Osteoblast (primary cell): ENCODE results near the gene WDR18. TPM values are rescaled to one million over a fixed set of nuclear protein-coding genes. Genes with fewer than 3 reads are reported as not detected.

Experiments used
- DNase-seq: peaks from one replicate; pipeline ENCODE4 v3.0.0; 2011; ENCODE audit warnings: low spot score, mixed read lengths; ENCODE audit not compliant: insufficient read length; ENCODE audit errors: missing footprints
- H2AFZ ChIP-seq: 2 replicates; pipeline ENCODE4 v1.6.0; 2011; ENCODE audit warnings: mild to moderate bottlenecking, low read length
- H3K27ac ChIP-seq: 2 replicates; pipeline ENCODE4 v1.5.1; 2011; ENCODE audit warnings: mild to moderate bottlenecking, low read depth, low read length, moderate library complexity
- H3K27me3 ChIP-seq: 2 replicates; pipeline ENCODE4 v1.6.0; 2012; ENCODE audit warnings: mild to moderate bottlenecking, control low read depth, inconsistent platforms, low read length, moderate library complexity; ENCODE audit not compliant: insufficient read depth
- H3K36me3 ChIP-seq: 2 replicates; pipeline ENCODE4 v1.5.1; 2011; ENCODE audit warnings: mild to moderate bottlenecking, low read length, control low read depth, moderate library complexity; ENCODE audit not compliant: insufficient read depth
- H3K4me1 ChIP-seq: 2 replicates; pipeline ENCODE4 v1.5.1; 2011; ENCODE audit warnings: mild to moderate bottlenecking, low read length, control low read depth, moderate library complexity; ENCODE audit not compliant: insufficient read depth
- H3K4me2 ChIP-seq: 2 replicates; pipeline ENCODE4 v1.6.0; 2011; ENCODE audit warnings: mild to moderate bottlenecking, low read length; ENCODE audit not compliant: insufficient read depth
- H3K4me3 ChIP-seq: fragments of 200-600 bp; sonication (generic); 3 replicates; pipeline ENCODE4 v1.5.1; 2012; ENCODE audit warnings: mild to moderate bottlenecking, low read length, inconsistent platforms; ENCODE audit not compliant: insufficient read depth
- H3K79me2 ChIP-seq: 2 replicates; pipeline ENCODE4 v1.6.0; 2012; ENCODE audit warnings: mild to moderate bottlenecking, low read length, control low read depth, inconsistent platforms; ENCODE audit not compliant: insufficient read depth
- H3K9me3 ChIP-seq: 2 replicates; pipeline ENCODE4 v1.5.1; 2011; ENCODE audit warnings: low read depth, low read length, control low read depth
- H4K20me1 ChIP-seq: 2 replicates; pipeline ENCODE4 v1.6.0; 2012; ENCODE audit warnings: mild to moderate bottlenecking, low read length, control low read depth; ENCODE audit not compliant: insufficient read depth
- CTCF ChIP-seq: IDR thresholded peaks from 2 replicates; pipeline ENCODE4 v1.5.1; 2011; ENCODE audit warnings: mild to moderate bottlenecking, low read depth, low read length, moderate library complexity; ENCODE audit errors: extremely low read depth
- total RNA-seq: library from RNA; depleted of rRNA; stranded (reverse); fragments of >200 nt; gene quantifications from 2 replicates; pipeline ENCODE4 v1.2.3, GENCODE V29; 2012

The WDR18 gene
- total RNA-seq, 1 donor: 45.6 TPM

- no peaks in the 10 kb centered on the region for H3K4me1 ChIP-seq
- no peak for DNase-seq
Observed at GRCh38 chr19:1009981-1010538, 25.9 kb downstream of the WDR18 start.

GRCh38 chr19:1010586-1011510 lies 26.7 kb downstream of the WDR18 start:
- no peak for DNase-seq
- H3K27me3 ChIP-seq: no peaks in the 10 kb centered on the region
- H4K20me1 ChIP-seq: peaks cover 28% of the 10 kb centered on the region
- H3K4me2 ChIP-seq: no peak overlapping the region
- no peak for TF ChIP-seq CTCF
- H3K4me3 ChIP-seq: no peak overlapping the region
- peaks cover 31% of the 10 kb centered on the region for H3K79me2 ChIP-seq
- H3K36me3 ChIP-seq: peaks cover 22% of the 10 kb centered on the region
- H3K27ac ChIP-seq: no peak overlapping the region
- no peaks in the 10 kb centered on the region for H3K9me3 ChIP-seq
- no peak overlapping the region for H2AFZ ChIP-seq
- H3K4me1 ChIP-seq: no peaks in the 10 kb centered on the region

More at GRCh38 chr19:1009981-1010538, 25.9 kb downstream of the WDR18 start:
- Histone ChIP-seq H3K36me3 (peaks cover 22% of the 10 kb centered on the region), H3K9me3 (no peaks in the 10 kb centered on the region), H3K4me3 (no peak overlapping the region), H3K4me2 (no peak overlapping the region), H3K27ac (no peak overlapping the region), H4K20me1 (peaks cover 20% of the 10 kb centered on the region), H3K27me3 (no peaks in the 10 kb centered on the region), H2AFZ (no peak overlapping the region), H3K79me2 (peaks cover 23% of the 10 kb centered on the region)
- TF ChIP-seq CTCF: no peak

GRCh38 chr19:1011831-1012333 lies 27.7 kb downstream of the WDR18 start:
- Histone ChIP-seq H2AFZ (no peak overlapping the region), H3K36me3 (peaks cover 22% of the 10 kb centered on the region), H3K9me3 (no peaks in the 10 kb centered on the region), H3K4me2 (no peak overlapping the region), H3K27me3 (no peaks in the 10 kb centered on the region), H3K79me2 (peaks cover 41% of the 10 kb centered on the region), H4K20me1 (peaks cover 37% of the 10 kb centered on the region), H3K27ac (no peak overlapping the region), H3K4me3 (no peak overlapping the region), H3K4me1 (peaks cover 5% of the 10 kb centered on the region)
- no peak for DNase-seq
- no peak for TF ChIP-seq CTCF

- Histone ChIP-seq H2AFZ (no peak overlapping the region), H3K9me3 (no peaks in the 10 kb centered on the region), H3K36me3 (peaks cover 22% of the 10 kb centered on the region), H3K79me2 (peaks cover 45% of the 10 kb centered on the region), H3K27ac (no peak overlapping the region), H3K4me1 (peaks cover 9% of the 10 kb centered on the region), H4K20me1 (peaks cover 42% of the 10 kb centered on the region), H3K4me3 (no peak overlapping the region), H3K4me2 (no peak overlapping the region), H3K27me3 (no peaks in the 10 kb centered on the region)
- DNase-seq: no peak
- no peak for TF ChIP-seq CTCF
Observed at GRCh38 chr19:1012334-1012733, 28.2 kb downstream of the WDR18 start.
